Lower leg skin (tissue), 3 donors: ENCODE measurements around the gene SH3YL1.

Experiments
- CTCF ChIP-seq, 3 donors: fragments of 450-650 bp; IDR thresholded peaks; one replicate each; pipeline ENCODE4 v1.5.1; 2016; ENCODE audit warnings: antibody characterized with exemption in 3 of 3, mild to moderate bottlenecking in 3 of 3, moderate library complexity in 2 of 3
- POLR2A ChIP-seq, 2 donors: fragments of 450-650 bp; IDR thresholded peaks; one replicate each; pipeline ENCODE4 v1.6.1; 2016 to 2017; ENCODE audit warnings: antibody characterized with exemption in 2 of 2, mild to moderate bottlenecking in 1 of 2, moderate library complexity in 1 of 2

GRCh38 chr2:202945-203344 is 60.9 kb downstream of the SH3YL1 start:
- TF ChIP-seq POLR2A (IDR thresholded peaks at IDR 0.05), result no peak
- no peak for TF ChIP-seq CTCF (IDR thresholded peaks at IDR 0.05)
